GM19468 (cell line): Measurements from ENCODE around the gene RNASET2.
"Not testable (repeated sequence)": the region's sequence is repeated elsewhere in the genome, so short reads cannot be mapped to it uniquely, and the experiment has no call there.

ENCODE experiments used
- ATAC-seq: cut with Tn5 transposase; IDR thresholded peaks from one replicate; pipeline ENCODE4 v1.9.1; 2021; ENCODE audit warnings: mild to moderate bottlenecking, moderate library complexity, moderate number of reproducible peaks; ENCODE audit not compliant: unreplicated experiment; ENCODE audit errors: extremely low read depth

The RNASET2 gene

GRCh38 chr6:166929542-166930189 lies 26.7 kb downstream of the RNASET2 start:
- ATAC-seq: no peak

GRCh38 chr6:166928644-166929541 lies 27.5 kb downstream of the RNASET2 start:
- no peak for ATAC-seq

GRCh38 chr6:166927935-166928643 lies 28.3 kb downstream of the RNASET2 start:
- ATAC-seq: no peak

- ATAC-seq: no peak
Observed at GRCh38 chr6:166927240-166927934, 29.0 kb downstream of the RNASET2 start.

- ATAC-seq: no peak
Observed at GRCh38 chr6:166926748-166927147, 29.6 kb downstream of the RNASET2 start.

- ATAC-seq: no peak
Observed at GRCh38 chr6:166925141-166925996, 31.0 kb downstream of the RNASET2 start.

- ATAC-seq: no peak
Observed at GRCh38 chr6:166924531-166924930, 31.8 kb downstream of the RNASET2 start.

GRCh38 chr6:166922937-166923336 lies 33.4 kb downstream of the RNASET2 start:
- no peak for ATAC-seq

GRCh38 chr6:166921570-166921969 lies 34.8 kb downstream of the RNASET2 start:
- ATAC-seq: no peak

GRCh38 chr6:166916824-166917223 lies 39.5 kb downstream of the RNASET2 start:
- ATAC-seq: no peak

GRCh38 chr6:166915484-166915883 lies 40.9 kb downstream of the RNASET2 start:
- ATAC-seq: not testable (repeated sequence)

GRCh38 chr6:166914952-166915351 lies 41.4 kb downstream of the RNASET2 start:
- not testable (repeated sequence) for ATAC-seq

GRCh38 chr6:166911248-166911677 lies 45.1 kb downstream of the RNASET2 start:
- no peak for ATAC-seq

GRCh38 chr6:166910601-166911000 lies 45.7 kb downstream of the RNASET2 start:
- no peak for ATAC-seq

GRCh38 chr6:166908811-166909210 lies 47.5 kb downstream of the RNASET2 start:
- no peak for ATAC-seq

- no peak for ATAC-seq
Observed at GRCh38 chr6:166907871-166908806, 48.2 kb downstream of the RNASET2 start.

- ATAC-seq: peak; percentile 94
Observed at GRCh38 chr6:166907373-166907841, 48.9 kb downstream of the RNASET2 start.

- no peak for ATAC-seq
Observed at GRCh38 chr6:166906376-166907044, 49.8 kb downstream of the RNASET2 start.
